Mesothelial cell of epicardium (in vitro differentiated cells): Measurements from ENCODE around the gene C11orf98. TPM values are rescaled to one million over a fixed set of nuclear protein-coding genes. Genes with fewer than 3 reads are reported as not detected.

Experiments used
- DNase-seq, 2 experiments: peaks; one replicate each; pipeline ENCODE4 v3.0.0; 2021; ENCODE audit warnings: low spot score in 2 of 2; ENCODE audit not compliant: unreplicated experiment in 2 of 2
- H3K27ac Mint-ChIP-seq: 2 replicates; pipeline ENCODE4 v1.8.0; 2021; ENCODE audit warnings: mixed read lengths
- H3K27me3 Mint-ChIP-seq: 2 replicates; pipeline ENCODE4 v1.8.0; 2021; ENCODE audit warnings: low read depth, mixed read lengths
- H3K36me3 Mint-ChIP-seq: 2 replicates; pipeline ENCODE4 v1.8.0; 2021; ENCODE audit warnings: mixed read lengths
- H3K4me1 Mint-ChIP-seq: 2 replicates; pipeline ENCODE4 v1.8.0; 2021; ENCODE audit warnings: mixed read lengths
- H3K4me3 Mint-ChIP-seq: 2 replicates; pipeline ENCODE4 v1.8.0; 2021; ENCODE audit warnings: mild to moderate bottlenecking, moderate library complexity, mixed read lengths
- H3K9me3 Mint-ChIP-seq: 2 replicates; pipeline ENCODE4 v1.8.0; 2021; ENCODE audit warnings: mixed read lengths
- CTCF ChIP-seq: fragments of 200-600 bp; sonication (generic); IDR thresholded peaks from one replicate; pipeline ENCODE4 v1.5.0; 2021; ENCODE audit warnings: antibody characterized with exemption; ENCODE audit not compliant: unreplicated experiment
- total RNA-seq: library from RNA; stranded (reverse); gene quantifications from 3 replicates; pipeline ENCODE4 v1.2.1, GENCODE V29; 2021

The C11orf98 gene
- total RNA-seq, result 44.9 to 47.5 TPM (median 47.0 TPM) in 3 replicates

DNA sequence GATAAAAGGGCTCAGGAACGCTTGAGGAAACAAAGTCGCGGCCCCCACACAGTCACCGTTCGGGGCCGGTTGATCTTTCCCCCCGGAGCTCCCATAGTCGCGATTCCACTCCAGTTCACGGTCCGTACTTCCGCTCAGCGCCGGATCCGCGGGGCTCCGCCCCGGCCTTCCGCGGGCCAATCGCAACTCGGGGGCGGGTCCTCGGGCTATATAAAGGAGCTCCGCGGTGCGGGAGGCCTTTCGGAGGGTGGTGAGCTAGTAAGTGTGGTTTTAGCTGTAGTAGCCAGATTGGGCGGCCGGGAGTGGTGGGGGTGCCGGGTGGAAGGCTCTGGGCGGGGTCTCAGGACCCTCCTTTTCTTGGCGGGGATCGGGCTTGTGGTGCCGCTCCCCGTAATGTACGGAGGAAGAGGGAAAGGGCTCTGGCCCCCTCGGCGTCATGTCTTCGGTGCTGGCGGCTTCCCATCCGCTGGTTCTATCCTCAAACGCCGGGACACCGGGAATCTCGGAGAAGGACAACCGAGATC is at the start of gene C11orf98, which contains the start of gene CSKMT:
Gene C11orf98, minus strand, starts transcription at position 136 of the 524 bp plus-strand sequence. Its CDS starts 41 bp downstream, at position 95.
Gene CSKMT, plus strand, starts transcription at position 238 of the 524 bp plus-strand sequence. CDS start 568 bp downstream, outside the sequence.
- peaks cover 20% of the 10 kb centered on the region for H3K4me1 Mint-ChIP-seq
- peak within 1 kb of the TSS; percentile 97 for H3K27ac Mint-ChIP-seq
- TF ChIP-seq CTCF, result no peak
- H3K36me3 Mint-ChIP-seq, result peaks cover 5% of the 10 kb centered on the region
- peak; percentile 86 to 99 for DNase-seq
- H3K4me3 Mint-ChIP-seq, result peak within 1 kb of the TSS; percentile 96
- no peaks in the 10 kb centered on the region for H3K9me3 Mint-ChIP-seq
- no peaks in the 10 kb centered on the region for H3K27me3 Mint-ChIP-seq

GRCh38 chr11:62713343-62713742 is 48.3 kb upstream of the C11orf98 start:
- Mint-ChIP-seq H3K36me3 (peaks cover 38% of the 10 kb centered on the region), H3K27me3 (no peaks in the 10 kb centered on the region), H3K27ac (peak overlapping the region; percentile 40), H3K4me3 (no peak overlapping the region), H3K4me1 (peaks cover 16% of the 10 kb centered on the region), H3K9me3 (no peaks in the 10 kb centered on the region)
- no peak for DNase-seq
- no peak for TF ChIP-seq CTCF

- no peak for DNase-seq
- Mint-ChIP-seq H3K9me3 (no peaks in the 10 kb centered on the region), H3K27ac (peak overlapping the region; percentile 40), H3K27me3 (no peaks in the 10 kb centered on the region), H3K4me3 (no peak overlapping the region), H3K4me1 (peaks cover 21% of the 10 kb centered on the region), H3K36me3 (peaks cover 33% of the 10 kb centered on the region)
- TF ChIP-seq CTCF, result no peak
Measured at GRCh38 chr11:62712861-62713260, 47.9 kb upstream of the C11orf98 start.

DNA sequence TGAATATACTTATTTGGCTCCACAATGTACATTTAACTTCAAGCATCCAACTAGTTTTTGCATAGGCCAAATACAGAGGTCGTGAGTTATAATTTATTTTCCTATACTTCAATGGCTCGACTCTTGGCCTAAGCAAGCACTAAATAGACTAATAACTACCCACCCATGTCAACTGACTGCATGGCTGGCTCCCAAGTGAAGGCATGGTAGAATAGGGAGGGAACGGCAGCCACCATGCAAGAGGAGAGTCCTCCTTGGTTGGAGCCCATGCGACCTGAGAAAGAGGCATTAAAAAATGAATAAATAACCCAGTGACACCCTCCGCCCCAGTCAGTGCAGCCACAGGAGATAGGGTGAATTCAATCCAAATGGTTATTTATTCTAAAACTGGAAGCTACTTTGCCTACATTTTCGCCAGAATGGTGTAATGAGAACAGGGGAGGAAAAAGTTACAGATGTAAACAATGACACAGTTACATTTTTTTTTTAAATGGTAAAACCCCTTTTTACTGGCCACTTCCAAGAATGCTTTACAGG is 47.3 kb upstream of the C11orf98 start:
- H3K4me1 Mint-ChIP-seq, result peaks cover 26% of the 10 kb centered on the region
- H3K4me3 Mint-ChIP-seq, result no peak overlapping the region
- H3K27ac Mint-ChIP-seq, result peak overlapping the region; percentile 9
- no peaks in the 10 kb centered on the region for H3K9me3 Mint-ChIP-seq
- no peak for DNase-seq
- TF ChIP-seq CTCF, result no peak
- H3K36me3 Mint-ChIP-seq, result peaks cover 30% of the 10 kb centered on the region
- H3K27me3 Mint-ChIP-seq, result no peaks in the 10 kb centered on the region

DNA sequence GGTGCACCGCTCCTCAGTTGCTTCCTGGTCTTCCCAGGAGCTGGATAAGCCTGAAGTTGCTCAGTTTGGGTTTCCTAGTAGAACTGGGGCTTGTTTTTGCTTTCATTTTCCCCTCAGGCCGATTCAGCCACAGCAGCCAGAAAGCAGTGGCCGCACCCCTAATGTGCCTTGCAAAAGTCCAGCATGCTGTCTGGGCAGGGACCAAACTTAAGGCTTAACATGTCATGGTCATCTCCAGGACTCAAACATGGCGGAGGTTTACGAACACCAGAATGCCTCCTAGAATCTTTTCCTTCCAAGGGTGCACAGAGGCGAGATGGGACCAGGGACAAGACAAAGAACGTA is 45.0 kb upstream of the C11orf98 start:
- DNase-seq, result no peak
- H3K27me3 Mint-ChIP-seq, result no peaks in the 10 kb centered on the region
- TF ChIP-seq CTCF, result no peak
- peak overlapping the region; percentile 98 for H3K27ac Mint-ChIP-seq
- peaks cover 46% of the 10 kb centered on the region for H3K4me1 Mint-ChIP-seq
- peak overlapping the region; percentile 86 for H3K4me3 Mint-ChIP-seq
- H3K36me3 Mint-ChIP-seq, result peaks cover 17% of the 10 kb centered on the region
- no peaks in the 10 kb centered on the region for H3K9me3 Mint-ChIP-seq
